Epithelial cell of alveolus of lung (primary cell): ENCODE data around the gene PGS1. TPM values are rescaled to one million over a fixed set of nuclear protein-coding genes. Genes with fewer than 3 reads are reported as not detected.

Experiments
- total RNA-seq: library from RNA; depleted of rRNA; stranded (reverse); fragments of >200 nt; gene quantifications from 2 replicates; pipeline ENCODE4 v1.2.1, GENCODE V29; 2015

PGS1 gene, protein sequence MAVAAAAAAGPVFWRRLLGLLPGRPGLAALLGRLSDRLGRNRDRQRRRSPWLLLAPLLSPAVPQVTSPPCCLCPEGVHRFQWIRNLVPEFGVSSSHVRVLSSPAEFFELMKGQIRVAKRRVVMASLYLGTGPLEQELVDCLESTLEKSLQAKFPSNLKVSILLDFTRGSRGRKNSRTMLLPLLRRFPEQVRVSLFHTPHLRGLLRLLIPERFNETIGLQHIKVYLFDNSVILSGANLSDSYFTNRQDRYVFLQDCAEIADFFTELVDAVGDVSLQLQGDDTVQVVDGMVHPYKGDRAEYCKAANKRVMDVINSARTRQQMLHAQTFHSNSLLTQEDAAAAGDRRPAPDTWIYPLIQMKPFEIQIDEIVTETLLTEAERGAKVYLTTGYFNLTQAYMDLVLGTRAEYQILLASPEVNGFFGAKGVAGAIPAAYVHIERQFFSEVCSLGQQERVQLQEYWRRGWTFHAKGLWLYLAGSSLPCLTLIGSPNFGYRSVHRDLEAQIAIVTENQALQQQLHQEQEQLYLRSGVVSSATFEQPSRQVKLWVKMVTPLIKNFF
- 22.1 and 45.5 TPM in 2 replicates for total RNA-seq

DNA sequence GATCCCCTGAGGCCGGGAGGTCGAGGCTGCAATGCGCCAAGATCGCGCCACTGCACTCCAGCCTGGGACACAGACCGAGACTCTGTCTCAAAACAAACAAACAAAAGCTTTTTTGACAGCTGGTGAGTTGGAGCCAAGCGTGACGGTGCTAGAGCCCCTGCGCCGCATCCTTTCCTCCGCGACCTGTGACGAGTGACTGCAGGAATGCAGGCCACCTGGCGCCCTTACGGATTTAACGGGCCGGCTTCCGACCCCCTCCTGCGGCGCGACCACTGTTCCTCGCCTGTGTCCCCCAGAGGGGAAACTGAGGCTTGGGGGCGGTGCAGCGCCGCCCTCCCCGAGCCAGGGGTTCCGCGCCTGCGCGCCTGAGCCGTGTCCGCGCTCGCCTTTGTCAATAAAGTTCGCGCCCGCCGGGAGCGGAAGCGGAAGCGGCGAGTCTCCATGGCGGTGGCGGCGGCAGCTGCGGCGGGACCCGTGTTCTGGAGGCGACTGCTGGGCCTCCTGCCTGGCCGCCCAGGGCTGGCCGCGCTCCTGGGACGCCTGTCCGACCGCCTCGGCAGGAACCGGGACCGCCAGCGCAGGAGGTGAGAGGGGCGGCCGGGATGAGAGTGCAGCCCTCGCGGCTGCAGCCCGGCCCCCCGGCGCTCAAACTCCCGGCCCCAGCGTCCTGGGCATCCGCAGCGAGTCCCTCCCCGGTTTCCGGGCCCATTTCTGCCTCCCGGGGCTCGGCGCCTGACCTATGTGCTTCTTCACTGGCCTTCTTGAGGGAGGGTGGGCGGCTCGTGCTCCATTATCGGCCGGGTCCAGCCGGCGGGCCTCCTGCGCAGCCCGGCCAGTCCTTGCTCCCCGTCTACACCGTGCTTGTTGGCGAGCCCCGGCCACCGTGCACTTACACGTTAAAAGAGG lies at the start of gene PGS1:
Gene PGS1 (plus strand): TSS at position 425 of the 906 bp plus-strand sequence. CDS start 17 bp downstream, at position 442.

DNA sequence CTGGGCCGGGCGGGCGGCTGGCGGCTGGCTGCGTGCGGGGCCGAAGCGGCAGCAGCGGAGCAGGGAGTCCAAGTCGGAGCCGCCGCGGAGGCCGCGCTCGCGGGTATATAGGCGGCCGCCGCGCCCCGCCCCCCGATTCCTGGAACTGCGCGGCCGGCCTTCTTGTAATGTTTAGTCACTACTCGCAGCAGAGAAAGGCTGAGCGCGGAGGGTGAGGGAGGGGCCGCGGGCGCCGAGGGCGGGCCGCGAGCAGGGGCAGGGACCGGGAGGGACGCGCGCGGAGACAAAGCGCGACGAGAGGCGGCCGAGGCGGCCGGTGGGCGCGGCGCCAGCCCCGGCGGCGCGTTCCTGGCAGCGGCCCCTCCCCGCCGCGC lies 18.5 kb upstream of the PGS1 start, which contains the start of gene SOCS3:
Gene SOCS3 (minus strand): TSS at position 81 of the 374 bp plus-strand sequence. CDS start 982 bp downstream, outside the sequence.

Other genes starting within 250 kb of the PGS1 start
- gene TMC6, start 249.9 kb upstream of the PGS1 start, total RNA-seq: 2.9 and 8.7 TPM in 2 replicates
- not detected in 2 replicates for gene TMC8, start 247.9 kb upstream of the PGS1 start, total RNA-seq
- 0.08 TPM in 1 of 2 replicates, not detected in the other for gene C17orf99, start 232.3 kb upstream of the PGS1 start, total RNA-seq
- 18.0 and 21.3 TPM in 2 replicates for gene SYNGR2, start 210.1 kb upstream of the PGS1 start, total RNA-seq
- gene TK1, start 191.6 kb upstream of the PGS1 start, total RNA-seq: 64.4 and 183 TPM in 2 replicates
- 18.4 and 60.3 TPM in 2 replicates for gene AFMID, start 191.3 kb upstream of the PGS1 start, total RNA-seq
- 20.0 and 72.0 TPM in 2 replicates for gene BIRC5, start 164.4 kb upstream of the PGS1 start, total RNA-seq
- gene TMEM235, start 147.0 kb upstream of the PGS1 start, total RNA-seq: not detected in 2 replicates
- 36.3 and 356 TPM in 2 replicates for gene SOCS3, start 18.6 kb upstream of the PGS1 start, total RNA-seq
- 0.08 TPM in 1 of 2 replicates, not detected in the other for gene DNAH17, start 198.7 kb downstream of the PGS1 start, total RNA-seq